ENCODE results near the gene ABLIM1.

The ABLIM1 gene

GRCh38 chr10:114511881-114512280 lies 146.2 kb downstream of the ABLIM1 start:
- no peak for DNase-seq

DNA sequence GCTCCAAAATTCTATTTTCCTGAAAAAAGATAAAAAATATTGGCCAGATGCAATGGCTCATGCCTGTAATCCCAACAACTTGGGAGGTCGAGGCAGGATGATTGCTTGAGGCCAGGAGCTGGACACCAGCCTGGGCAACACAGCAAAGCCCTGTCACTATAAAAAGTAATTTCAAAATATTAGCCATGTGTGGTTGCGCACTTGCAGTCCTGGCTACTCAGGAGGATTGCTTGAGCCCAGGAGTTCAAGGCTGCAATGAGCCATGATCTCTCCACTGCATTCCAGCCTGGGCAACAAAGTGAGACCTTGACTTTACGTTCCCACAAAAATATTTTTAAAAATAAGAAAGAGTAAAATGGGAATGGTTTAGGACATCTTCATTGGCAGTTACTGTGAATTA lies 149.7 kb downstream of the ABLIM1 start:
- no peak for DNase-seq

- no peak for DNase-seq
These were observed 150.6 kb downstream of the ABLIM1 start for GRCh38 chr10:114507449-114507848.

- no peak for DNase-seq
These were observed 151.1 kb downstream of the ABLIM1 start for GRCh38 chr10:114506871-114507385.

- no peak for DNase-seq
These were observed 153.1 kb downstream of the ABLIM1 start for GRCh38 chr10:114504769-114505579.

- no peak for DNase-seq
These were observed 156.0 kb downstream of the ABLIM1 start for GRCh38 chr10:114502074-114502473.

DNA sequence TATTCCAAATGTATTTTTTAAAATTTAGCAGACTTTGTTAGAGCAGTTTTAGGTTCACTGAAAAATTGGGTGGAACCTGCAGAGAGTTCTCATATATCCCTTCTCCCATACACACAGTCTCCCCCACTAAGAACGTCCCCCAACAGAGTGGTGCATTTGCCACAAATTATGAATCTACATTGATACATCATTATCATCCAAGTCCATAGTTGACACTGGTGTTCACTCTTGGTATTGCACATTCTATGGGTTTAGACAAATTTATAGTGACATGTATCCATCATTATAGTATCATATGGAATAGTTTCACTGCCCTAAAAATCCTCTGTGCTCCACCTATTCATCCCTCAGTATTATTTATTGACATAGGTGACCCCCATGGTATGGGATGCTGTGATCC lies 156.4 kb downstream of the ABLIM1 start:
- DNase-seq: no peak

DNA sequence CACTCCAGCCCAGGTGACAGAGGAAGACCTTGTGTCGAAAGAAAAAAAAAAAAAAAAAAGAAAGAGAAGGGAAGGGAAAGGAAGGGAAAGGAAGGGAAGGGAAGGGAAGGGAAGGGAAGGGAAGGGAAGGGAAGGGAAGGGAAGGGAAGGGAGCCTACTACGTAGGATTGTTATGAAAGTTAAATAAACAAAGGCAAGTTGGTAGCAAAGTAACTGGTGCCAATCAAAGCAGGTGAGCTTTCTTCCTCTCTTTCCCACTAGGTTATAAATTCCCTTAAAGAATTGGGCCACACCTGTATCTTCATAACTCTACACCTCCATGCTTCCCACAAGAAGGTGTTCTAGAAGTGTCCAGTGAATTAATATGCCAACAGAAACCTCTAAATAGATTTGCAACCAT lies 157.4 kb downstream of the ABLIM1 start:
- DNase-seq: no peak

DNA sequence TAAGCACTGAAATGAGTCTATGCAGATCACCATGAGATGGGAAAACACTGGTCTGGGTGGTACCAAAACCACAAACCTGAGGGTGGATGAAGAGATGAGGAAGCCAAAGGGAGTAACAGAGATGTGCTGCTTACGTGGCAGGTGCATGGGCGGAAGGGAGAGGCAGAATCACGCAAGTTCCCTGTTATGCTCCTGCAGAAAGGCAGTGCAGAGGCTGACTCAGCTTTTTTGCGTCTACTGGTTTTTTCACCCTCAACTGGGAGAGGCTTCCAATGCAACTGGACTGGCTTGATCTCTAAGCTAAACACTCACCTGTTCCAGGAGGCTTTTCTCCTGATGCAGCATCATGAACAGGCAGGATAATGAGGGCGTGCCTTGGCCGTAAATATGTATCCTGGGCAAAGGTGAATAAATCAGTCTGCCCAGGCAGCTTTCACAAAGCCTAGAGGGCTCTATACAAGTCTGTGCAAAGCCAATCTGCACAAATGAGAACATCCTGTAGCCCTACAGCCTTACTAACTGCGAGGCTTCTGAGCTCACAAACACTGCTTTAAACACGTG lies 158.4 kb downstream of the ABLIM1 start:
- DNase-seq: no peak

DNA sequence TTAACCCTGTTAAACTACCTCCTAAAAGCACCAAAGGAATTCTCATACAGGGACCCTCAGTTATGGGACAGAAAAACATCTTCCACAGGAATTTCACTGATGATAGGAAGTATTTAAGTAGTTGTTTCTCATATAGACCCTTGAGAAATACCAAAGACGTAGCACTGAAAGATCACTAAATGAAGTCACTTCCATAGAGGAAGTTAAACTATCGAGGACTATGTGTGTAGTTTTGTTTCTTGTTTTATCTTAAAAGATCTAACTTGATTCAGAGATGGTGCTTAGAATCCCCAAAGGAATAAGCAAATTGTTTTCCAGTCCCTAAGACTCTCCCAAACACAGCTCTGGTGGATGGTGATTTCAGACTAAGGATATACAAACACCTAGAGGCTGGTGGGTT lies 159.0 kb downstream of the ABLIM1 start:
- no peak for DNase-seq

DNA sequence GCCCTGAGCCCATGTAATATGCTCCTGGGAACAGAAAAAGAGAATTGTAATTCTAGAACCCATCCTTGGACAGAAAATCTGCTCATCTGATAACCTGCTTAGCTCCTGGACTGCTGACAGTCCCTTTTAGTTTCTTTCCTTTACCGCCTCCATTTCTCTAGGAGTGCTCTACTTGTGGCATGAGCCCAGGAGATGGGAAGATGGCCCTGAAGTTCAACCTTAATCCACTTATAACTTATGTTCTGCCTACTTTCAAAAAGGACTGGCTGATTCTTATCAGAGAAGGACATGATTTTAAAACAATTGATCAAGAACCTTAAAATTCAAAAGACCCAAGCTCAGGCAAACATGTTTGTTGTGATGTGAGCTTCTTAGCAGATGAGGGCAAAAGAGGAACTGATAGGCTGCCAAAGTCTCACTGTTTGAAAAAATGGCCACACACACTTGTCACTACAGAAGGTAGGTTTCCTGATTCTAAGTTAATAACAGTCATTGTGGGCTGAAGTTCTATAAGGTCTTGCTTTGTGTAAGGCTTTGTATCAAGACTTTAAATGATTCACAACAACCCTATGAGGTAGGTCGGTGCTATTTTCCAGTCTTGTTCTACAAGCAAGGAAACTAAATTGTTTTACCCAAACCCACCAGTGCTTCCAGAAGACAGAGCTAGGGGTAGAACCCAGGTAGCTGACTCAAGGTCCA lies 159.5 kb downstream of the ABLIM1 start:
- DNase-seq: no peak

DNA sequence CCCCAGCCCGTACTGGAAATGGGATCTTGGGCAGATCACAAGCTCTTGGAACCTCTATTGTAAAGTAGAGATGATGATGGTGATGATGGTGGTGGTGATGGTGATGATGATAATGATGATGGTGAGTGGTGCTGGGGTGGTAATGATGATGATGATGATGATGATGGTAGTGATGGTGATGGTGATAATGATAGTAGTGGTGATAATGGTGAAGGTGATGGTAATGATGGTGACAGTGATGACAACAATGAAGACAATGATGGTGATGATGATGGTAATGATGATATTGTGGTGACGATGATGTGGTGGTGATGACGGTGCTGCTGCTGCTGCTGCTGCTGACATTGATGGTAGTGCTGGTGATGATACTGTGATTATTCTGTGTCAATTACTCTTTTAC lies 162.8 kb downstream of the ABLIM1 start:
- no peak for DNase-seq

- no peak for DNase-seq
These were observed 165.6 kb downstream of the ABLIM1 start for GRCh38 chr10:114492351-114493037.

GRCh38 chr10:114491933-114492332 lies 166.1 kb downstream of the ABLIM1 start:
- no peak for DNase-seq

- no peak for DNase-seq
These were observed 166.7 kb downstream of the ABLIM1 start for GRCh38 chr10:114491419-114491818.

- no peak for DNase-seq
These were observed 168.4 kb downstream of the ABLIM1 start for GRCh38 chr10:114489521-114490310.

- DNase-seq: no peak
These were observed 170.1 kb downstream of the ABLIM1 start for GRCh38 chr10:114487815-114488536.

DNA sequence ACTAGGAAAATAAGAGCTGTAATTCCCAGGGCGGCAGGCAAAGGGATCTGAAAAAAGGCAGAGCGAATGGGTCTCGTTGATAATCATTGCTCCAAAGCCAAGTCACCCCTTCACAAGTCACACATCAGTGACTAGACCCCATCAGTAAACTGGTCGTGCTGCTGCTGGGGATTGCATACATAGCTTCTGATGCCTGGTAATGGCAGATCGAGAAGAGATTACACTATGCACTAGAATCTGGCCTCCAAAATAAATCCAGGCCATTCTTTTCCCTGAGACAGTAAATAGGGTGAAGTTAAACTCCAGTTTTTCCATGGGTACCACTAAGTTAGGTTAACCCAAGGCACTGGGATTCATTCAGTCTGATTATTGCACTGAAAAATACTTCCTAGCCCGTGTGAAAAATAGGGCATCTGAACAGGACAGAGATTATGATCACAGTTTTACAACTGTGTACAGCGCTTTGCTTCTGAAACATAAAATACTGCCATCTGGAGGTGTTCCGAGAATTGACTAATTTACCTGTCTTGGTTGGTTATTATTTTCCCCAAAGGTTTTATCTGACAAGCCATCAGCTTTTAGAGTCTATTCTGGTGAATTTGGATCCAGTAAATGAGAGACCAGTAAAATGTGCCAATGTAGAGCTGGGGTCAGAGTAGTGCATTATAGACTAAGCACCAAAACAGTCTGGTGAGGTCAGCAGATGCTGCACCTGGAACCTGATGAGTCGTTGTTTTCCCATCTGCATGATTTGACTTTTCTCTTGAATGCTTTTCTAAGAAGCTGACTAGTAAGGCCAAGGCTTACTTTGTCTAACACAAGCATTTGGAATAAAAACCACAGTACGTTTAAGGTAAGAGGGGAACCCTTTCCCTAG lies 170.9 kb downstream of the ABLIM1 start:
- DNase-seq: no peak

- DNase-seq: no peak
These were observed 172.2 kb downstream of the ABLIM1 start for GRCh38 chr10:114485696-114486400.

- DNase-seq: no peak
These were observed 174.5 kb downstream of the ABLIM1 start for GRCh38 chr10:114483575-114483974.
